Articular chondrocyte of knee joint (primary cell): ENCODE results near the gene DUSP8. TPM values are rescaled to one million over a fixed set of nuclear protein-coding genes. Genes with fewer than 3 reads are reported as not detected.

Source experiments
- total RNA-seq: library from RNA; depleted of rRNA; stranded (reverse); fragments of >200 nt; gene quantifications from 2 replicates; pipeline ENCODE4 v1.2.3, GENCODE V29; 2012

DUSP8 gene, protein sequence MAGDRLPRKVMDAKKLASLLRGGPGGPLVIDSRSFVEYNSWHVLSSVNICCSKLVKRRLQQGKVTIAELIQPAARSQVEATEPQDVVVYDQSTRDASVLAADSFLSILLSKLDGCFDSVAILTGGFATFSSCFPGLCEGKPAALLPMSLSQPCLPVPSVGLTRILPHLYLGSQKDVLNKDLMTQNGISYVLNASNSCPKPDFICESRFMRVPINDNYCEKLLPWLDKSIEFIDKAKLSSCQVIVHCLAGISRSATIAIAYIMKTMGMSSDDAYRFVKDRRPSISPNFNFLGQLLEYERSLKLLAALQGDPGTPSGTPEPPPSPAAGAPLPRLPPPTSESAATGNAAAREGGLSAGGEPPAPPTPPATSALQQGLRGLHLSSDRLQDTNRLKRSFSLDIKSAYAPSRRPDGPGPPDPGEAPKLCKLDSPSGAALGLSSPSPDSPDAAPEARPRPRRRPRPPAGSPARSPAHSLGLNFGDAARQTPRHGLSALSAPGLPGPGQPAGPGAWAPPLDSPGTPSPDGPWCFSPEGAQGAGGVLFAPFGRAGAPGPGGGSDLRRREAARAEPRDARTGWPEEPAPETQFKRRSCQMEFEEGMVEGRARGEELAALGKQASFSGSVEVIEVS
- 0.32 and 0.39 TPM in 2 replicates for total RNA-seq

DNA sequence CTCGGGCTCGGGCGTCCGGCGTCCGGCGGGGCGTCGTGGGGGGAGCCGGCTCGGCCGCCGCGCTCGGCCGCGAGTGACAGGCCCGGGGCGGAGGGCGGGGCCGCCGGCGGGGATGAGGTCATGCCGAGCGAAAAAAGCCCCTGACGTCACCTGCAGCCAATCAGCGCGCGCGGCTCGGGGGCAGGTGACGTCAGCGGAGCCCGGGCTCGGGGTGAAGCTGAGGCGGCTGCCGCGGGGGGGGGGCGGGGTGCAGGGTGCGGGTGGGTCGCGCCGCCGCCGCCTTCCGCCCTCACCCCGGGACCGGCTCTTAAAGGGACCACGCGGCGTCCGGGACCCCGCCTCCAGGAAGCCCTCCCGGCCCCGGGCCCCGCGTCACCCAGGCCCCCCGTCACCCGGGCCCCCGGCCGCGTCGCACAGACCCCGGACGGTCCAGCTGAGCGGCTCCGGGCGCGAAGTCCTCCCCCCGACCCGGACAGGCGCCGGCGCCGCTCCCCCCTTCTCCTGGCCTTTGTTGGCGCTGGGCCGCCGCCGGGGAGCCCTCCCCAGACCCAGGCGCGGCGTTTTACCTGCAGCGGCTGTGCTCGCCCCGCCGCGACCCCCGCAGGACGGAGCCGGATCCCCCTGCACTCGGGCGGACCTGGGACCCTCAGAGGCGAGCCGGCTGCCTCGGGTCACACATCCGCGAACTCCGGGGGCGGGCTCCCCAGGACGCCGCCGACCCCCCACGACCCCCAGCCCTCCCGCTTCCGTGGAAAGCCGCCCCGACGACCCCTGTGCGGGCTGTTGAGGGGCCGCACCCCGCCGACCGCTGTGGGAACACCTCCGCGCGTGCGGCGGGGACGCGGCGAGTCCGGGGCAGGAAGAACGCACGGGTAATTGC, at the start of gene DUSP8:
DUSP8 (minus strand) TSS at position 75 of the 880 bp plus-strand sequence. CDS start 6,445 bp downstream, outside the sequence.

DNA sequence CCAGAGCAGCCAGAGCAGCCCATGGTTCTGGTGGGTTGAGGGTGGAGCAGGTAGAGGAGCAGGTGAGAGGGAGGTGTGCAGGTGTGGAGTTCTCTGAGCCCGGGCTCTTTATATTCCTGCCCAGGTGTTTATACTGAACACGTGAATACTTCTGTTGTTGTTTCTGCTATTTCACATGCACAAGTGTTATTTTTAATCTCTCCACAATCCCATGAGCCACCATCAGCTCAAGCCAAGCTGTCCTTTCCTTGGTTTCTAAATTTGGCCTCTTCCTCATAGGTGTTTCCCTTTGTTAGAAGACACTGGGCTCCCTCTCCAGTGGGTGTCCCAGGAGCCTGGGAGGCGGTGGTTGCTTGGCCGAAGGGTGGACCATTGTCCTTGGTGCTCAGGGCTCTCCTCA, 36.3 kb upstream of the DUSP8 start, which contains the start of gene KRTAP5-3:
KRTAP5-3 (minus strand) TSS at position 101 of the 400 bp plus-strand sequence; CDS start at position 23, 78 bp downstream.

DNA sequence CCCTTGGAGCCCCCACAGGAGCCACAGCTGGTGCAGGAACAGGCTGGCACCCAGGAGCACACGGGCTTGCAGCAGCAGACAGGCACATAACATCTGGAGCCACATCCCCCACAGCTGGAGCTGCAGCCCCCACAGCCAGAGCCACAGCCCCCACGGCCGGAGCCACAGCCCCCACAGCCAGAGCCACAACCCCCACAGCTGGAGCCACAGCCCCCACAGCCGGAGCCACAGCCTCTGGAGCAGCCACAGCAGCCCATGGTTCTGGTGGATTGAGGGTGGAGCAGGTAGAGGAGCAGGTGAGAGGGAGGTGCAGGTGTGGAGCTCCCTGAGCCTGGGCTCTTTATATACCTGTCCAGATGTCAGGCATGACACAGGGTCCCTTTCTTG, 25.9 kb upstream of the DUSP8 start, which contains the start of gene KRTAP5-2:
KRTAP5-2 (minus strand) TSS at position 301 of the 387 bp plus-strand sequence; CDS start at position 257, 44 bp downstream.

DNA sequence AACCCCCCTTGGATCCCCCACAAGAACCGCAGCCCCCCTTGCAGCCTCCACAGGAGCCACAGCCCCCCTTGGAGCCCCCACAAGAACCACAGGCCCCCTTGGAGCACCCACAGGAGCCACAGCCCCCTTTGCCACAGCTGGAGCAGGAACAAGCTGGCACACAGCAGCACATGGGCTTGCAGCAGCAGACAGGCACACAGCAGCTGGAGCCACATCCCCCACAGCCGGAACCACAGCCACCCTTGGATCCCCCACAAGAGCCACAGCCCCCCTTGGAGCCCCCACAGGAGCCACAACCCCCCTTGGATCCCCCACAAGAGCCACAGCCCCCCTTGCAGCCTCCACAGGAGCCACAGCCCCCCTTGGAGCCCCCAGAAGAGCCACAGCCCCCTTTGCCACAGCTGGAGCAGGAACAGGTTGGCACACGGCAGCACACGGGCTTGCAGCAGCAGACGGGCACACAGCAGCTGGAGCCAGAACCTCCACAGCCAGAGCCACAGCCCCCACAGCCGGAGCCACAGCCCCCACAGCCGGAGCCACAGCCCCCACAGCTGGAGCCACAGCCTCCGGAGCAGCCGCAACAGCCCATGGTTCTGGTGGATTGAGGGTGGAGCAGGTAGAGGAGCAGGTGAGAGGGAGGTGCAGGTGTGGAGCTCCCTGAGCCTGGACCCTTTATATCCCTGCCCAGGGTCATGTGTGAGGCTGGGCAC, 12.7 kb upstream of the DUSP8 start, which contains the start of gene KRTAP5-1:
KRTAP5-1 (minus strand) TSS at position 623 of the 710 bp plus-strand sequence; CDS start at position 589, 34 bp downstream.

Other genes with a start within 250 kb of the DUSP8 start
- under 0.01 TPM in 1 of 2 replicates, not detected in the other for gene BRSK2, start 182.3 kb downstream of the DUSP8 start, total RNA-seq
- 13.1 and 14.2 TPM in 2 replicates for gene MOB2, start 85.5 kb downstream of the DUSP8 start, total RNA-seq
- not detected in 2 replicates for gene KRTAP5-1, start 13.0 kb upstream of the DUSP8 start, total RNA-seq
- gene KRTAP5-2, start 26.0 kb upstream of the DUSP8 start, total RNA-seq = not detected in 2 replicates
- not detected in 2 replicates for gene KRTAP5-3, start 36.2 kb upstream of the DUSP8 start, total RNA-seq
- not detected in 2 replicates for gene KRTAP5-4, start 49.9 kb upstream of the DUSP8 start, total RNA-seq
- not detected in 2 replicates for gene KRTAP5-5, start 57.5 kb upstream of the DUSP8 start, total RNA-seq
- gene KRTAP5-6, start 124.9 kb upstream of the DUSP8 start, total RNA-seq = not detected in 2 replicates
- 5.5 and 9.5 TPM in 2 replicates for gene IFITM10, start 178.3 kb upstream of the DUSP8 start, total RNA-seq
- 222 and 262 TPM in 2 replicates for gene CTSD, start 191.7 kb upstream of the DUSP8 start, total RNA-seq